ENCODE results near the gene VWF.
"Not testable (repeated sequence)": the region's sequence is repeated elsewhere in the genome, so short reads cannot be mapped to it uniquely, and the experiment has no call there.

DNA sequence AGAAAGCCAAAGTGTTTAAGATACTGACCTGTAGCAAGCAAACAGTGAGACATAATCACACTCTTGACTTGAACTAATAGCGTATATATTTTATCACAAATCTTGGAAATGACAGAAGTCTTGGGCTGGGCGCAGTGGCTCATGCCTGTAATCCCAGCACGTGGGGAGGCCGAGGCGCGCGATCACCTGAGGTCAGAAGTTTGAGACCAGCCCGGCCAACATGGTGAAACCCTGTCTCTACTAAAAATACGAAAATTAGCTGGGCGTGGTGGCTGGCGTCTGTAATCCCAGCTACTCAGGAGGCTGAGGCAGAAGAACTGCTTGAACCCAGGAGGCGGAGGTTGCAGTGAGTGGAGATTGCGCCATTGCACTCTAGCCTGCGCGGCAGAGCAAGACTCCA, 24.3 kb upstream of the VWF start:
- TF ChIP-seq, protein P1, sequence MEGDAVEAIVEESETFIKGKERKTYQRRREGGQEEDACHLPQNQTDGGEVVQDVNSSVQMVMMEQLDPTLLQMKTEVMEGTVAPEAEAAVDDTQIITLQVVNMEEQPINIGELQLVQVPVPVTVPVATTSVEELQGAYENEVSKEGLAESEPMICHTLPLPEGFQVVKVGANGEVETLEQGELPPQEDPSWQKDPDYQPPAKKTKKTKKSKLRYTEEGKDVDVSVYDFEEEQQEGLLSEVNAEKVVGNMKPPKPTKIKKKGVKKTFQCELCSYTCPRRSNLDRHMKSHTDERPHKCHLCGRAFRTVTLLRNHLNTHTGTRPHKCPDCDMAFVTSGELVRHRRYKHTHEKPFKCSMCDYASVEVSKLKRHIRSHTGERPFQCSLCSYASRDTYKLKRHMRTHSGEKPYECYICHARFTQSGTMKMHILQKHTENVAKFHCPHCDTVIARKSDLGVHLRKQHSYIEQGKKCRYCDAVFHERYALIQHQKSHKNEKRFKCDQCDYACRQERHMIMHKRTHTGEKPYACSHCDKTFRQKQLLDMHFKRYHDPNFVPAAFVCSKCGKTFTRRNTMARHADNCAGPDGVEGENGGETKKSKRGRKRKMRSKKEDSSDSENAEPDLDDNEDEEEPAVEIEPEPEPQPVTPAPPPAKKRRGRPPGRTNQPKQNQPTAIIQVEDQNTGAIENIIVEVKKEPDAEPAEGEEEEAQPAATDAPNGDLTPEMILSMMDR (conservative IDR thresholded peaks at IDR 0.05 in 1 of 2, IDR thresholded peaks at IDR 0.05 in 1 of 2; ENCODE audit: extremely low read depth in 1 of 2, insufficient read depth in 1 of 2, low read depth in 1 of 2, low read length in 2 of 2) = not testable (repeated sequence)
- TF ChIP-seq EZH2 (IDR thresholded peaks at IDR 0.05; ENCODE audit: borderline replicate concordance, low read length) = not testable (repeated sequence)
